ENCODE measurements around the gene DYNC1H1.
"Not testable (repeated sequence)": the region's sequence is repeated elsewhere in the genome, so short reads cannot be mapped to it uniquely, and the experiment has no call there.

- TF ChIP-seq, protein P1, sequence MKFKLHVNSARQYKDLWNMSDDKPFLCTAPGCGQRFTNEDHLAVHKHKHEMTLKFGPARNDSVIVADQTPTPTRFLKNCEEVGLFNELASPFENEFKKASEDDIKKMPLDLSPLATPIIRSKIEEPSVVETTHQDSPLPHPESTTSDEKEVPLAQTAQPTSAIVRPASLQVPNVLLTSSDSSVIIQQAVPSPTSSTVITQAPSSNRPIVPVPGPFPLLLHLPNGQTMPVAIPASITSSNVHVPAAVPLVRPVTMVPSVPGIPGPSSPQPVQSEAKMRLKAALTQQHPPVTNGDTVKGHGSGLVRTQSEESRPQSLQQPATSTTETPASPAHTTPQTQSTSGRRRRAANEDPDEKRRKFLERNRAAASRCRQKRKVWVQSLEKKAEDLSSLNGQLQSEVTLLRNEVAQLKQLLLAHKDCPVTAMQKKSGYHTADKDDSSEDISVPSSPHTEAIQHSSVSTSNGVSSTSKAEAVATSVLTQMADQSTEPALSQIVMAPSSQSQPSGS (CRISPR knock-in tag; IDR thresholded peaks at IDR 0.05; ENCODE audit: borderline replicate concordance, low read depth), result not testable (repeated sequence)
- not testable (repeated sequence) for TF ChIP-seq CTCF (IDR thresholded peaks at IDR 0.05); GRHL2 (CRISPR knock-in tag; IDR thresholded peaks at IDR 0.05; ENCODE audit: insufficient replicate concordance, severe bottlenecking); ETV6 (CRISPR knock-in tag; IDR thresholded peaks at IDR 0.05); KAT7 (CRISPR knock-in tag; IDR thresholded peaks at IDR 0.05; ENCODE audit: borderline replicate concordance); NFE2L1 (CRISPR knock-in tag; IDR thresholded peaks at IDR 0.05); SP1 (CRISPR knock-in tag; conservative IDR thresholded peaks at IDR 0.05); NR3C1 (CRISPR knock-in tag; conservative IDR thresholded peaks at IDR 0.05; ENCODE audit: low read depth); ZBTB43 (CRISPR knock-in tag; IDR thresholded peaks at IDR 0.05); FOXJ3 (CRISPR knock-in tag; IDR thresholded peaks at IDR 0.05; ENCODE audit: borderline replicate concordance)
- TF ChIP-seq, protein P2, sequence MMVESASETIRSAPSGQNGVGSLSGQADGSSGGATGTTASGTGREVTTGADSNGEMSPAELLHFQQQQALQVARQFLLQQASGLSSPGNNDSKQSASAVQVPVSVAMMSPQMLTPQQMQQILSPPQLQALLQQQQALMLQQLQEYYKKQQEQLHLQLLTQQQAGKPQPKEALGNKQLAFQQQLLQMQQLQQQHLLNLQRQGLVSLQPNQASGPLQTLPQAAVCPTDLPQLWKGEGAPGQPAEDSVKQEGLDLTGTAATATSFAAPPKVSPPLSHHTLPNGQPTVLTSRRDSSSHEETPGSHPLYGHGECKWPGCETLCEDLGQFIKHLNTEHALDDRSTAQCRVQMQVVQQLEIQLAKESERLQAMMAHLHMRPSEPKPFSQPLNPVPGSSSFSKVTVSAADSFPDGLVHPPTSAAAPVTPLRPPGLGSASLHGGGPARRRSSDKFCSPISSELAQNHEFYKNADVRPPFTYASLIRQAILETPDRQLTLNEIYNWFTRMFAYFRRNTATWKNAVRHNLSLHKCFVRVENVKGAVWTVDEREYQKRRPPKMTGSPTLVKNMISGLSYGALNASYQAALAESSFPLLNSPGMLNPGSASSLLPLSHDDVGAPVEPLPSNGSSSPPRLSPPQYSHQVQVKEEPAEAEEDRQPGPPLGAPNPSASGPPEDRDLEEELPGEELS (CRISPR knock-in tag; IDR thresholded peaks at IDR 0.05), result not testable (repeated sequence)
- TF ChIP-seq, protein P3, sequence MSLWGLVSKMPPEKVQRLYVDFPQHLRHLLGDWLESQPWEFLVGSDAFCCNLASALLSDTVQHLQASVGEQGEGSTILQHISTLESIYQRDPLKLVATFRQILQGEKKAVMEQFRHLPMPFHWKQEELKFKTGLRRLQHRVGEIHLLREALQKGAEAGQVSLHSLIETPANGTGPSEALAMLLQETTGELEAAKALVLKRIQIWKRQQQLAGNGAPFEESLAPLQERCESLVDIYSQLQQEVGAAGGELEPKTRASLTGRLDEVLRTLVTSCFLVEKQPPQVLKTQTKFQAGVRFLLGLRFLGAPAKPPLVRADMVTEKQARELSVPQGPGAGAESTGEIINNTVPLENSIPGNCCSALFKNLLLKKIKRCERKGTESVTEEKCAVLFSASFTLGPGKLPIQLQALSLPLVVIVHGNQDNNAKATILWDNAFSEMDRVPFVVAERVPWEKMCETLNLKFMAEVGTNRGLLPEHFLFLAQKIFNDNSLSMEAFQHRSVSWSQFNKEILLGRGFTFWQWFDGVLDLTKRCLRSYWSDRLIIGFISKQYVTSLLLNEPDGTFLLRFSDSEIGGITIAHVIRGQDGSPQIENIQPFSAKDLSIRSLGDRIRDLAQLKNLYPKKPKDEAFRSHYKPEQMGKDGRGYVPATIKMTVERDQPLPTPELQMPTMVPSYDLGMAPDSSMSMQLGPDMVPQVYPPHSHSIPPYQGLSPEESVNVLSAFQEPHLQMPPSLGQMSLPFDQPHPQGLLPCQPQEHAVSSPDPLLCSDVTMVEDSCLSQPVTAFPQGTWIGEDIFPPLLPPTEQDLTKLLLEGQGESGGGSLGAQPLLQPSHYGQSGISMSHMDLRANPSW (CRISPR knock-in tag; conservative IDR thresholded peaks at IDR 0.05; ENCODE audit: low read depth), result not testable (repeated sequence)
Measured at GRCh38 chr14:102064590-102064989, 100.2 kb downstream of the DYNC1H1 start.
